ENCODE results near the gene GJB4.
A peak's percentile ranks its signal among the peaks of the same experiment; 100 is the strongest.

GJB4 gene

DNA sequence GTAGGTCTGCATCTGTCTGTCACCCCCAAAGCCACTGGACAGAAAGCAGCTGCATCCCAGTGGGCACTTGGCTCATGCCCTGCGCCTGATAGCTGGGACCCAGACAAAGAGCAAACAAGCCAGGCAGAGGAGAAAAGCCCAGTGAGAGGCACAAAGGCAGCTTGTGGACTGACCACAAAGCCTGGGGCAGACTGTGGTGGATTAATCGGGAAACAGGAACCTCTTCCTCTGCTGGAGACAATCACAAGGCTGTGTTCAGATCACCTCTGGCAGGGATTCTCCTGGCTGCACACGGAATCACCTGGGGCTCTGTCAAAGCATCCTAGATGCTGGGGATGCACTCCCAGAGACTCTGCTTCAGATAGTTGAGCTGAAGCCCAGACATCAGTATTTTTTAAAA is 19.9 kb upstream of the GJB4 start:
- TF ChIP-seq, protein P1, sequence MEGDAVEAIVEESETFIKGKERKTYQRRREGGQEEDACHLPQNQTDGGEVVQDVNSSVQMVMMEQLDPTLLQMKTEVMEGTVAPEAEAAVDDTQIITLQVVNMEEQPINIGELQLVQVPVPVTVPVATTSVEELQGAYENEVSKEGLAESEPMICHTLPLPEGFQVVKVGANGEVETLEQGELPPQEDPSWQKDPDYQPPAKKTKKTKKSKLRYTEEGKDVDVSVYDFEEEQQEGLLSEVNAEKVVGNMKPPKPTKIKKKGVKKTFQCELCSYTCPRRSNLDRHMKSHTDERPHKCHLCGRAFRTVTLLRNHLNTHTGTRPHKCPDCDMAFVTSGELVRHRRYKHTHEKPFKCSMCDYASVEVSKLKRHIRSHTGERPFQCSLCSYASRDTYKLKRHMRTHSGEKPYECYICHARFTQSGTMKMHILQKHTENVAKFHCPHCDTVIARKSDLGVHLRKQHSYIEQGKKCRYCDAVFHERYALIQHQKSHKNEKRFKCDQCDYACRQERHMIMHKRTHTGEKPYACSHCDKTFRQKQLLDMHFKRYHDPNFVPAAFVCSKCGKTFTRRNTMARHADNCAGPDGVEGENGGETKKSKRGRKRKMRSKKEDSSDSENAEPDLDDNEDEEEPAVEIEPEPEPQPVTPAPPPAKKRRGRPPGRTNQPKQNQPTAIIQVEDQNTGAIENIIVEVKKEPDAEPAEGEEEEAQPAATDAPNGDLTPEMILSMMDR (IDR thresholded peaks at IDR 0.05; ENCODE audit: low read depth, low read length, missing control alignments) = no peak
- H3K4me3 ChIP-seq (ENCODE audit: low read depth, low read length) = no peak overlapping the region
- DNase-seq (ENCODE audit: low read depth) = no peak
- in situ Hi-C loops (cut with HindIII; ENCODE audit: low sequenced_read_pairs) = no loop called here

DNA sequence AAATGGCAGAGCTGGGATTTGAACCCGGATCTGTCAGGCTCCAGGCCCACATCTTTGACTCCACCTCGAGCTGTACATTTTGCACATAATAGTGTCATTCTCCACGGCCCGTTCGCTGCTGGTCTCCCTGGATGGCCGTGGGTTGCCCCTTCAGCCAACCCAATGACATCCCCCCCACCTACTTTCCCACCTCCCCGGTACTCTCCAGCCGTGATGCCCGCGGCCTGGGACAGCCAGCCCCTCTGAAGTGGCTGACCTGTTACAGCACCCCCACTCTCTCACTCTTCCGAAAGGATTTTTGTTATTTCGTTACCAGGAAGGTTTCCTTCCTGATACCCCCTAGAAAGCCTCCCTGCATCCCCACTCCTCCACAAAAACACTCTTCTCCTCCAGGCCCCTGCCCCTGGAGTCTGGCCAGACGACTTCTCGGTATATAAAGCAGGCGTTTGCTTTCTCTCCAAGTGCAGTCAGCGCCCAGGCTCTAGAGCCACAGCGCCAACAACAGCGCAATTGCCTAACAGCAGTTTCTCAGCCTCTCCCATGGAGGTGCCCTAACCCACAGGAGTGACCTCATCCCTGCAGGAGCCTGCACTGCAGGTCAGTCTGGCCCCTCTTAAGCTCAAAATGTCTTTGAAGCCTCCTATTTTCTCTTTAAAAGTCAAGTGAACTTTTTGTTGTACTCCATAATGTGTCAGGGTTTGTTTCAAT is 19.2 kb upstream of the GJB4 start:
- TF ChIP-seq, protein P1 (IDR thresholded peaks at IDR 0.05; ENCODE audit: low read depth, low read length, missing control alignments) = no peak
- no peak for DNase-seq (ENCODE audit: low read depth)
- in situ Hi-C loops (cut with HindIII; ENCODE audit: low sequenced_read_pairs) = no loop called here
- no peak overlapping the region for H3K4me3 ChIP-seq (ENCODE audit: low read depth, low read length)

DNA sequence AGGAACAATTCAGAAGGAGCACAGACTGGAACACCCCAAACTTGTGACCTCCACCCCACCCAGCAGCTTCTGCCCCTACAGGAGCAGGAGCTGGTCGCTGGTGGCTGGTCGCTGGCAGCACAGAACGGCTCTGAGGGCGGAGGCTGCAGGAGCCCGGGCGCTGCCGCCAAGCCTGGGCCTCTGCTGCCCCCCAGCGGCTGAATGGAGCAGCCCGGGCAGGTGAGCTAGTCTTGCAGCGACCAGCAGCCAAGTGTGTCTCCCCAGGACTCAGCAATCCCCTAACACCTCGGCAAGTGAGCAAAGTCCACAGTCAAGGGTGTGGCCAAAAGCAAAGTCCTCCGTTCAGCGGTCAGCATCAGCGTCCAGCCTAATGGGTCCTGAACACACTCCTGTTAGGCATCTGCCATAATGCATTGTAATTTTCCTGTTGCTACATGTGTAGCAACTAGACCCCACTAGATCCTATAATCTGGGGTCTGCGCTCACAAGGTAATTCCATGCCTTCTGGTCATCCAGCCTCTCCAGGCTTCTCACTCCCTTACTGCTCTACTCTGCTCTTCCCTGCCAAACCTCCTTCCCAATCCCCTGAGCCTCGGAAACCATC is 16.8 kb upstream of the GJB4 start:
- in situ Hi-C loops (cut with HindIII; ENCODE audit: low sequenced_read_pairs) = no loop called here
- H3K4me3 ChIP-seq (ENCODE audit: low read depth, low read length) = no peak overlapping the region
- TF ChIP-seq, protein P1 (IDR thresholded peaks at IDR 0.05; ENCODE audit: low read depth, low read length, missing control alignments) = peak; percentile 97
- DNase-seq (ENCODE audit: low read depth) = peak; percentile 32

DNA sequence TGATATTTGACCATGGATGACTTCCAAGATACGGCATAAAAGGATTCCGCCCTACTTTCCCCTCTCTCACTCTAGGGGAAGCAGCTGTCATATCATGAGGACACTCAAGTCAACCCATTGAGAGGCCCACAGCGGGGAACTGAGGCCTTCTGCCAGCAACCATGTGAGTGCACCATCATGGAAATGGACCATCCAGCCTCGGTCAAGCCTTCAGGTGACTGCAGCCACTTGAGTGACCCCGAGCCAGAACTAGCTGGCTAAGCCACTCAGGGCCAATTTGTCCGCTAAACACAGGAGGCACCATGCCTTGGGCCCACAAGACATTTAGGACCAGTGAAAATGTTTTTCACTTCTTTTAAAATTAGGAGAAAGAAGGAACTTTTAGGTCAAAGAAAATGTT is 15.8 kb upstream of the GJB4 start:
- TF ChIP-seq, protein P1 (IDR thresholded peaks at IDR 0.05; ENCODE audit: low read depth, low read length, missing control alignments) = no peak
- no peak for DNase-seq (ENCODE audit: low read depth)
- in situ Hi-C loops (cut with HindIII; ENCODE audit: low sequenced_read_pairs) = no loop called here

DNA sequence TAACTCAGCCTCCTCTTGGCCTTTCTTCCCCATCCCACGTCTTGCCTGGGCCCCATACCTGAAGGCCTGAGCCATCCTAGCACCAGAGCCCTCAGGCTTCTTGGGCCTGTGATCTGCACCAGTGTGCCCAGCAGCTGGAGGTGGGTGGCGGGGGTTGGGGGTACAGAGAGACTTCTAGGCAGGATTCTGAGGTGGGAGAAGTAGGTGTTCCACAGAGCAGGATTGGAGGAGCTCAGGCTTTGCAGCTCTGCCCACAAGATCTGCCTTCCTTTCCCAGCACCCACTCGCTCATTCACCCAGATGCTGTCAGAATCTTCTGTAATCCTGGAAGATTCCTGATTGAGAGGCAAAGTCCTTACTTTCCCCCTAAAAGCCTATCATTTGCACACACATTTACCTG is 14.7 kb upstream of the GJB4 start:
- DNase-seq (ENCODE audit: low read depth) = no peak
- no peak overlapping the region for H3K4me3 ChIP-seq (ENCODE audit: low read depth, low read length)
- TF ChIP-seq, protein P1 (IDR thresholded peaks at IDR 0.05; ENCODE audit: low read depth, low read length, missing control alignments) = no peak
- in situ Hi-C loops (cut with HindIII; ENCODE audit: low sequenced_read_pairs) = no loop called here

More for the DNA sequence above, 15.8 kb upstream of the GJB4 start:
- no peak overlapping the region for H3K4me3 ChIP-seq (ENCODE audit: low read depth, low read length)

DNA sequence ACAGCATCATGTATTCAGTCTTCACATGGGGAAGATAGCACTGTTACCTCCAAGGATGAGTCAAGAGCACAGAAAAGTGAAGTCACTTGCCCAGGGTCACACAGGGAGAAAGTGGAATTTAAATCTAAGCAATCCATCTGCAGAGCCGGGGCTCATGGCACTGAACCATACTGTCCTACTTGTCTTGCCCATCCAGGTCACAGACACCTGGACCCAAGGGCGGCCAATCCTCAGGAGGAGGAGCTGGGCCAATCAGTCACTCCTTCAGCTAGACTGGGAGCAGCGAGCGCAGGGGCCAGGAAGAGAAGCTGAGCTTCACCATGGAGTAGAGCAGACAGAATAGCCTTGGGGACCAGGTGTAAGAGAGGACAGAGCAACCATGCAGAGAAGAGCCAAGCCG is 13.9 kb upstream of the GJB4 start:
- TF ChIP-seq, protein P1 (IDR thresholded peaks at IDR 0.05; ENCODE audit: low read depth, low read length, missing control alignments) = no peak
- no peak overlapping the region for H3K4me3 ChIP-seq (ENCODE audit: low read depth, low read length)
- no peak for DNase-seq (ENCODE audit: low read depth)
- in situ Hi-C loops (cut with HindIII; ENCODE audit: low sequenced_read_pairs) = no loop called here

All from astrocyte of the cerebellum (primary cell).